ENCODE results near the gene FAM181B. TPM values are rescaled to one million over a fixed set of nuclear protein-coding genes. Genes with fewer than 3 reads are reported as not detected.

FAM181B gene, protein sequence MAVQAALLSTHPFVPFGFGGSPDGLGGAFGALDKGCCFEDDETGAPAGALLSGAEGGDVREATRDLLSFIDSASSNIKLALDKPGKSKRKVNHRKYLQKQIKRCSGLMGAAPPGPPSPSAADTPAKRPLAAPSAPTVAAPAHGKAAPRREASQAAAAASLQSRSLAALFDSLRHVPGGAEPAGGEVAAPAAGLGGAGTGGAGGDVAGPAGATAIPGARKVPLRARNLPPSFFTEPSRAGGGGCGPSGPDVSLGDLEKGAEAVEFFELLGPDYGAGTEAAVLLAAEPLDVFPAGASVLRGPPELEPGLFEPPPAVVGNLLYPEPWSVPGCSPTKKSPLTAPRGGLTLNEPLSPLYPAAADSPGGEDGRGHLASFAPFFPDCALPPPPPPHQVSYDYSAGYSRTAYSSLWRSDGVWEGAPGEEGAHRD
- polyA plus RNA-seq (2013, experiment 1 of 2; ENCODE audit: insufficient read length): not detected
- 0.16 TPM for polyA plus RNA-seq (2013, experiment 2 of 2; ENCODE audit: insufficient read length)

DNA sequence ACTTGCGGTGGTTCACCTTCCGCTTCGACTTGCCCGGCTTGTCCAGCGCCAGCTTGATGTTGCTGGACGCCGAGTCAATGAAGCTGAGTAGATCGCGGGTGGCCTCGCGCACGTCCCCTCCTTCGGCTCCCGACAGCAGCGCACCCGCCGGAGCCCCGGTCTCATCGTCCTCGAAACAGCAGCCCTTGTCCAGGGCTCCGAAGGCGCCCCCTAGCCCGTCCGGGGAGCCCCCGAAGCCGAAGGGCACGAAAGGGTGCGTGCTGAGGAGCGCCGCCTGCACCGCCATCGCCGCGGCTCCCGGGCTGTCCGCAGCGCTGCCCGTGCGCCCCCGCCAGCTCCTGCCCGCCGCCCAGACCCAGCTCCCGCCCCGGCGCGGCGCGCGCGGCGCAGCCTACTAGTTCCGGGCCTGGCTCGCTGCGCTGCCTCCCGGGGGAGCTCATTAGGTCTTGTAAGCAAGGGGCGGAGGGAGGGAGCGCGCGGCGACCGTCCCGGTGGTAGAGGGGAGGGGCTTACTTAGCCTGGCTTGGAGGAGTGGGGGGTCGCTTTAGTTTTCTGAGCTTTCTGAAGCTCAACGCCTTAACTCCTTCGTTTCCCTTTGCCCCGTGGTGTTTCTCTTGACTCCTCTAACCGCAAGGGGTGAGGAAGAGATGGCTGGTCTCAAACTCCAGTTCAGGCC is at the start of gene FAM181B:
Gene FAM181B (minus strand): TSS at position 421 of the 676 bp plus-strand sequence. CDS start 135 bp downstream, at position 286.
- peak; percentile 27 for DNase-seq

DNA sequence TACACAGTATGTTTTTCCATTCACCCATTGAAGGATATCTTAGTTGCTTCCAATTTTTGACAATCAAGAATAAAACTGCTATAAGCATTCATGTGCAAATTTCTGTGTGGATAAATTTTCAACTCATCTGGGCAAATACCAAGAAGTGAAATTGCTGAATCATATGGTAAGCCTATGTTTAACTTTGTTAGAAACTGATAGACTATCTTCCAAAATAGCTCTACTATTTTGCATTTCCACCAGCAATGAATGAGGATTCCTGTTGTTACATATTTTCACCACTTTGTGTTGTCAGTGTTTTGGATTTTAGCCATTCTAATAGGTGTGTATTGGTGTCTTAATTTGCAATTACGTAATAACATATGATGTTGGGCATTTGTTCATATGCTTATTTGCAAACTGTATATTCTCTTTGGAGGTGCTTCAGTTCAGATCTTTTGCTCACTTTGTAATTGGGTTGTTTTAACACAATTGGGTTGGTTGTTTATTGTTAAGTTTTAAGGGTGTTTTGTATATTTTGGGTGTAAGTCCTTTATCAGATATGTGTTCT is 49.2 kb upstream of the FAM181B start:
- no peak for DNase-seq

DNA sequence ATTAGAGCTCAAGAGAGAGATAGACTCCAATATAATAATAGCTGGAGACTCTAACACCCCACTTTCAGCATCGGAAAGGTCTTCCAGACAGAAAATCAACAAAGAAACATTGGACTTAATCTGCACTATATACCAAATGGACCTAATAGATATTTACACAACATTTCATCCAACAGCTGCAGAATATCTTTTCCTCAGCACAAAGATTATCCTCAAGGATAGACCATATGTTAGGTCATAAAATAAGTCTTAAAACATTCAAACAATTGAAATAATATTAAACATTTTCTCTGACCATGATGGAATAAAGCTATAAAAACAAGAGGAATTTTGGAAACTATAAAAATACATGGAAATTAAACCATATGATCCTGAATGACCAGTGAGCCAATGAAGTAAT is 45.1 kb upstream of the FAM181B start:
- DNase-seq: no peak

DNA sequence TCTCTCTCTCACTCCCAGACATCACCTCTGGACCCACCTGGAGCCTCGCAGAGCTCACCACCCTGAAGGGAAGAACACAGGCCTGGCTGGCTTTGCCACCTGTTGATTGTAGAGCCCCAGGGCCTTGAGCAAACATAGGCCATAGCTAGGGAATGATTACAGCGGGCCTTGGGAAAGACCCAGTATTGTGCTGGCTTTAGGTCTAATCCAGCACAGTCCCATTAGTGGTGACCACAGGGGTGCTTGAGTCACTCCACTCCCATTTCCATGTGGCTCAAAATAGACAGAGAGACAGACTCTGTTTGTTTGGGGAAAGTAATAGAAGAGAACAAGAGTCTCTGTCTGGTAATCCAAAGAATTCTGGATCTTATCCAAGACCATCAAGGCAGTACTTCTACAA is 42.7 kb upstream of the FAM181B start:
- peak; percentile 31 for DNase-seq

DNA sequence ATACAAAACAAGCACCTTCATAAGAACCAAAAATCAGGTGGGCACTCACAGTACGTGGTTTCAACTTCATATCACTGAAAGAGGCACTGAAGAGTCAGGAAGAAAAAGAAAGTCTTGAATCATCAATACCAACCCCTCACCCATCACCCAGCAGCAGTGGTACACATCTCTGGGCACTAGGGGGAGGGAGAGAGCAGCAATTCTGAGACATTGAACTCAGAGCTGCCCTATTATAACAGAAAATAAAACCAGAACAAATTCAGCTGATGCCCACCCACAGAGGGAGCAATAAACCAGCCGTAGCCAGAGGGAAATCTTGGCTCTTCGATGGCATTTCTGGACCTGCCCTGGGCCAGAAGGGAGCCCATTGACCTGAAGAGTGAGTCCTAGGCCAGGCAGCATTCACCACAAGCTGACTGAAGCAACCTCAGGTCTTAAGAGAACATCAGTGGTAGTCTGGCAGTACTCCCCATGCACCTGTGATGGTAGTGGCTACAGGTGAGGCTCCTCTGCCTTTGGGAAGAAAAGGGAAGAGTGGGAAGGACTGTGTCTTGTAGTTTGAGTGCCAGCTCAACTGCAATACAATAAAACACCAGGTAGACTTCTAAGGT is 42.2 kb upstream of the FAM181B start:
- DNase-seq: peak; percentile 61

DNA sequence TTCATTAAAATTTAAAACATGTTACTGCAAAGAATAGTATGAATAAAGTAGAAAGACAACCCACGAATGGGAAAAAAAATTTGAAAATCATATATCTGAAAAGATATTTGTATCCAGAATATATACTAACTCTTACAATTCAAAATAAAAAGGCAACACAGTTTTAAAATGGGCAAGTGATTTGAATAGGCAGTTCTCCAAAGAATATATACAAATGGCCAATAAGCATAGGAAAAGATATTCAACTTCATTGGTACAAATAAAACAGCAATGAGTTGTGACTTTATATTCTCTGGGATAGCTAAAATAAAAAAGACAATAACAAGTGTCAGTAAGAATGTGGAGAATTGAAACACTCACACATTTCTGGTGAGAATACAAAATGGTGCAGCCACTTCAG is 41.6 kb upstream of the FAM181B start:
- DNase-seq: no peak

DNA sequence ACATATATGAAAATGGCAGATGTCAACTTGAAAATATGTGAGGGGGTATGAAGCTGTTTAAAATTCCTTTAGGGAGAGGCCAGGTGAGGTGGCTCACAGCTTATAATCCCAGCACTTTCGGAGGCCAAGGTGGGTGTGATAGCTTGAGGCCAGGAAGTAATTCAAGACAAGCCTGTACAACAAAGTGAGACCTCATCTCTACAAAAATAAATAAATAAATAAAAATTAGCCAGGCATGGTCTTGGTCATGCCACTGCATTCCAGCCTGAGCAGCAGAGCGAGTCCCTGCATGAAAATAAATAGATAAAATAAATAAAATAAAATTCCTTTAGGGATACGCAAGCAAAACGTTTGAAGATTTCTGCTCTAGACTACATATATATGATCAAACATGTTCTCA is 38.1 kb upstream of the FAM181B start:
- no peak for DNase-seq

DNA sequence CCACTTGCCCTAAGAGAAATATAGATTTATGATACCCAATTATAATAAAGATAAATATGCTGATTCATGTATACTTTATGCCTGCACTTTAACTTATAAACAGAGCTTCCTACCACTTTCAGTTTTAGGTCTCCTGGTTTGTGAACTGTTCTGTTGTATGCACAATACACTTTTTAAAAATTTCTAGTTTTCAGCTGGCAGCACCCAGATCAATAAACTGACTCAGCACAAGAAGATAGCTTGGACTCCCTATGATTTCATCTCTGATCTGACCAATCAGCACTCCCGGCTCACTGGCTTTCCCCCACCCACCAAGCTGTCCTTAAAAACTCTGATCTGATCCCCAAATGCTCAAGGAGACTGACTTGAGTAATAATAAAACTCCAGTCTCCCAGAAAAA is 33.5 kb upstream of the FAM181B start:
- DNase-seq: no peak

DNA sequence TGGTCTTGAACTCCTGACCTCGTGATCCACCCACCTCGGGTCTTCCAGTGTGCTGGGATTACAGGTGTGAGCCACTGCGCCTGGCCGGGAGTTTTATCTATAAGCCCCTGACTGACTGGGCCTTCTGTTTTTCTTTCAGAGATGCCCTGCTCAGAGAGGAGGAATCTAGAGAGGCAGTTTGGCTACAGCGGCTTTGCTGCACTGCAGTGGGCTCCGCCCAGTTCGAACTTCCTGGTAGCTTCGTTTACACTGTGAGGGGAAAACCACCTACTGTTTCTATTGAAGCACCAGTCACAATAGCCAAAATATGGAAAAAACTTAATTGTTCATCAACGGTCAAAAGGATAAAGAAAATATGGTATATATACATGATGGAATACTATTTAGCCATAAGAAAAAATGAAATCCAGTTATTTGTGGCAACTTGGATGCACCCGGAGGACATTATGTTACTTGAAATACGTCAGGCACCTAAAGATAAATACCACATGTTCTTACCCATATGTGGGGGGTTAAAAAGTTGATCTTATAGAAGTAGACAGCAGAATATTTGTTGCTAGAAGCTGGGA is 31.9 kb upstream of the FAM181B start:
- no peak for DNase-seq

DNA sequence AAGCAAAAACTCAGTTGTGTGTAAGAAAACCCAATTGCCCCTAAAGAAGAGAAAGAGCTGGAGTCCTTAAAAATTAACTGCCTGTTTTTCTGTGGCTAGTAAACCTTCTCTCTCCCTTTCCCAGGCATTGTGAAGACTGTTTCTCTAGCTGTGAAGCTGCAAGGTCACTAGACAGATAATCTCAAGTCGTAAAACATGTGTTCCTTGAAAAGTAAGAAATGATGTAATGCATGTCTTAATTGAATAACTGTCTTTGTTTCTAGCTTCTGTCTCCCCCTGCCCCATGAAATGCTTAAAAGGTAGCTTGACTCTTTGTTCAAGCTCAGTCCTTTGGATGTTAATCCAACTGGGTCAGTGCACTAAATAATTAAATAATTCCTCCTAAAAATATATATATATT is 29.5 kb upstream of the FAM181B start:
- no peak for DNase-seq

DNA sequence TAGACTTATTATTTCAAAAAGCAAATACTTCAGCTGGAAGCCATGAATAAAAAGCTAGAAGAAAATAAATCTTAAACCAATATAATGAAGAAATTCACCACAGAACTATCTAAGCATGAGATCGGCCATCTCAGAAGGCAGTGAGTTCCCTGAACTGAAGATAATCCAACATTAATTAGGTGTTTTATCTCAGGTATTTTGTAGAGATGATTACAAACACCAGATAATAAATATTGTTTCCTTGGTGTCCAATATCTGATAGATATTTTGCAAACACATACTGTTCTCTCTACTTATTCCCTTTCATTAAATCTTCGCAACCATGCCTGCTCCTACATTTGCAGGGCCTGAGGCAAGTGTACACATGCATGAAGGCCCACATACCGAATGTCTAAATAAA is 26.0 kb upstream of the FAM181B start:
- no peak for DNase-seq

DNA sequence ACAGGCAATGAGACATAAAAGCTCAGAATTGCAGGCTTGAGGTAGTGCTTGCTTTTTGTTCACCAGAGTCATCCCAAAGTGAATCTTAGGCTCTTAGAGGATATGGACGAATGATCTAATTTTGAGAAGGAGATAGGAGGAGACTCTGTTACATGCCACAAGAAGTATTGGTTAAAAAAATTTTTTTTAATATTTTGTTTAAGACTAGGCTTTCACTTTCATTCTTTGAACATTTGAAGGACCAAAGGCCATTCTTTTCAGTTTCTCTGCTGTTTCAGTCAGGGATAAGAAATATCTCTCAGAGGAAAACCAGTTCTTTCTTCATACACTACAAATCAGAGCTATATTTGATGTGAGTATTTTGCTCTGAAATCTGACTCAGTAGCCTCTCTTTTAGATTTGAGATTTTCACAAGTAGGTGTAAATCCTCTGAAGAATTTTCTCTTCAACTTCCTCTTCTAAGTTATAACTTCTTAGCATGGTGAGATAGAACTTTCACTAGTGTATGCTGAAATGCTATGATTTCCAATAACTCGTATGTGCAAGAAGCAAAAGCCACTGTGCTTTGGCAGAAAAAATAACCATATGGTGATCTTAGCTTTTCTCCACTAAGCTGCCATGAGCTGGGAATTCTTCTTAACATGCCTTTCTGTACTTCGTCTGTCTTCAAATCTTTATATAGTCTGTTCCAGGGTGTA is 24.1 kb upstream of the FAM181B start:
- no peak for DNase-seq

DNA sequence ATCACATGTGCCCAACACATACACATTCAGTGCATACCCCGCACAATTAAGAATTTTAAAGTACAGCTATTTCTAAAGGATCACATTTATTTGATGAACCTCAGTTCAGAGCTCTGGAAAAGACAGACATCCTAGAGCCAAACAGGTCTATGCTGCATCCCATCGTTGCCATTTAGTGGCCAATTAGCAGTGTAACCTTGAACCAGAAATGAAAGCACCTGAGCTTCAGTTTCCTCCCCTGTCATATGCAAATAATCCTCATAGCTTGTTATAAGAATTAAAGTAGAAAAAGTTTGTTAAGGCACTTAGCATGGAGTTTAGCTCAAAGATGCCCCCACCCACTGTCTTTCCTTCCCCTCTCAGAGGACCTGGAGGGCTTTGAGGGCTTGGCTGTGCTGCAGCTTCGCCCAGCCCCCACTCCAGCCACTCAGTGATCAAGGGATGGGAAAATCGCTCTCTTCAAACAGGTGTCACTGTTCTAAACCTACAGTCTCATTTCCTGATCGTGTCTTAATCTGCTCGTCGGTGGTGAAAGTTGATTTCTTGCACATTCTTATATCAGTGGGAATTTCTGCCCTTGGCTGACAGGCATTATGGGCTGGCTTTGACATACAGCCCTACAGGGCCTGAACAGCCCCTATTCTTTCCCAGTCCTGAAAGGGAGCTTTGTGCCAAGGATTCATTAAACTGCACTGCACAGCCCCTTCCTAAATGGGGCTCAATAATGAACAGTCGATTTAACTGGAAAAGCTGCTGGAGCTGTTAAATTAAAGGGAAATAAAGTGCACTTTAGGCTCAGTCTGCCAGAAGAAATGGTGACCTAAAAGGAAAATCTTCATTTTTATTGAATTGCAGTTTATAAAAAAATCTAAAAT is 23.3 kb upstream of the FAM181B start:
- no peak for DNase-seq

DNA sequence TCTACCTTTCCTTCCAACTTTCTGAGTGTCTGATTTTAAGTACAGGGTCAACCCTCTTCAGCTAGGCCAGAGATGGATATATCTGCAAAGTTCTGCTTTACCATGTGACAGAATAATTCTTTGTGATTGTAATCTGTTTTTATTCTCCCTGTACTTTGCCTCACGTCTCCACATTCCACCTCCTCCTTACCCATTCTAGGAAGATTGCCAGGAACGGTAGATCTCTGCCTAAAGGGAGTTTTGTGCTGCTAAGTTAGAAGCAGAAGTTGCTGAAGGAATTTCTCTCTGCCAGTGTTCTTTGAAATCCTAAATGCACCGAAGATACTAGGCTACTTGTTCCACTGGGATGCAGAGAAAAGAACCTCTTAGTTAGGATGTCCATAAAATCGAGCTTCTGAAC is 20.7 kb upstream of the FAM181B start:
- no peak for DNase-seq

DNA sequence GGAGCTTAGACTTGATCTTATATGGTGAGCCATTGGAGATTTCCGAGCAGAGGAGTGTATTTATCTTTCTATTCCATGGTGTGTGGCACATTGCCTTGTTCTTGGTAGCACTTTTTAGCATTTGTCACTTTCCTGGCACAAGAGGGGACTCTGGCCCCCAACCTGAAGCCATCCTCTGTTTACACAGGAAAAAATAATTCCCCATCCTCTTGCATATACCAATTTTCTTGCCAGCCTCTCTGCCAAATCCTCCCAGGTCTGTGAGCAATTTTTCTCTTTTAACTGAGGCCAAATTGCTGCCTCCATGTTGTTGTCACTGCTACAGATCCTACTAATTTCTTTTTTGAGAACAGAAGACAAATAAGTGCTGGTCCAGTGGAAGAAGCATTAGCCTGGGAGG is 20.3 kb upstream of the FAM181B start:
- DNase-seq: no peak

DNA sequence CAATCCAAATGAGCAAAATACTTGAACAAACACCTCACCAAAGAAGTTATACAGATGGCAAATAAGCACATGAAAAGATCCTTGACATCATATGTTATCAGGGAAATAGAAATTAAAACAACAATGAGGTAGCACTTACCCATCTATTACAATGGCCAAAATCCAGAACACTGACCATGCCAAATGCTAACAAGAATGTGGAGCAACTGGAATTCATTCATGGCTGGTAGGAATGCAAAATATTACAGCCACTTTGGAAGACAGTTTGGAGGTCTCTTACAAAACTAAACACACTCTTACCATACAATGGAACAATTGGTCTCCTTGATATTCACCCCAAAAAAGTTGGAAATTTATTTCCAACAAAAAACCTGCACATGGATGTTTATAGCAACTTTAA is 19.1 kb upstream of the FAM181B start:
- no peak for DNase-seq

DNA sequence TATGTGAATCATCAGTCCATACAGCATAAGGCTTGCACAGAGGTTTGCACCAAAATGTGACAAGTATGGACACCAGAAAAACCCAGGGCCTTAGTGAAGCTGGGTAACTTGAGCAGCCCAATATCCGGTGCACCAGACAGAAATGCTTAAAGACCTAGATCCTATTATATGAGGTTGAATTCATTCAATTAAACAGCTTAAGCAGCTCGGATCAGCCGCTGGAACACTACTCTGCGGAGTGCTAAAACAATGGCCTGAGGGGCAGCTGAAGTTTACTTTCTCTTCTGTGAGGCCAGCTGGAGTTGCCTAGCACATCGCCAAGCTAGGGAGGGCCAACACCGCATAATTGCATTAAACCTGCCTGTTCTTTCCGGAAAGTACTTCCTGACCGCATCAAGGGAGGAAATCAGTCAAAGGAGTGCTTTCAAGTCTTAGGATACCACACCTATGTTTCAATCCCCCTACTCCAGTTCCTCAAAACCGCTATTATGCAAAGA is 17.0 kb upstream of the FAM181B start:
- DNase-seq: no peak

DNA sequence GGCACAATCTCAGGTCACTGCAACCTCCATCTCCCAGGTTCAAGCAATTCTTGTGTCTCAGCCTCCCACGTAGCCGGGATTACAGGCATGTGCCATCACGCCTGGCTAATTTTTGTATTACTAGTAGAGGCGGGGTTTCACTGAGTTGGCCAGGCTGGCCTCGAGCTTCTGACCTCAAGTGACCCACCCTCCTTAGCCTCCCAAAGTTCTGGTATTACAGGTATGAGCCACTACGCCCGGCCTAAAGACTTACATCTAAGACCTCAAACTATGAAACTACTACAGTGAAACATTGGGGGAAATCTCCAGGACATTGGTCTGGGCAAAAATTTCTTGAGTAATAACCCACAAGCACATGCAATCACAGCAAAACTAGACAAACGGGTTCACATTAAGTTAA is 13.8 kb upstream of the FAM181B start:
- DNase-seq: no peak

DNA sequence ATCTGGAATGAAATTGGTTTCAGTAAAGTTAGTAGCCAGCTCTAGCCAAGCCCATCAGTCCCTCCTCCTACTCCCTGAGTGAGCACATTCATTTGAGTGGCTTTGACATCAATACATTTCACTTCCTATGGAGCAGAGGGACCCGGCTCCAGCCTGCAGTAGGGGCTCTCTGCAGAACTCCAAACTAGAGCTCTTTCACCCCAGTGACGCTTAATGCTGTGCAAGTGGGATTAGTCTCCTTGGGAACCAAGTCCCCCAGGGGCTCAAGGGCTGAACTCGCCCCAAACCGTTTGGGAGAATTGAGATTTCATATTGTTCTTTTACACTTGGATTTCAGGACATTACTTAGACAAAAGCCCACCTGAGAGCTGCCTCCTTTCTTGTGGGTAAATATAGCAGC is 4.4 kb upstream of the FAM181B start:
- no peak for DNase-seq

DNA sequence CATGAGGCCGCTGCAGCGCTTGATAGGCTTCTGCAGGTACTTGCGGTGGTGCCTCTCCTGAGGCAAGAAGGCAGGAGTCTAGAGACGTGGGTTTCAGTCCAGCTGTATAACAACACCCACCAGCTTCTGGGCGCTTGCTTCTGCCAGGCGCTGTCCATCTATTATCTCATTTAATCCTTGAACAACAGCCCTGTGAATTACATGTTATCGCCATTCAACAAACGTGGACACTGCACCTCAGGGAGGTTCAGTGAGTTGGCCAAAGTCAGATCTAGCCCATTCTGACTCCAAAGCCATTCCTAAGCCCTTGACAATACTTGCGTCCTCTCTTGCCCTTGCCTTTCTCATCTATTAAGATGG is 436 bp upstream of the FAM181B start:
- DNase-seq: no peak
